Mammary epithelial cell (primary cell): ENCODE data around the gene EPHB3.

Source experiments
- CTCF ChIP-seq, 2 donors: IDR thresholded peaks in 1 of 2; conservative IDR thresholded peaks in 1 of 2; 2 replicates each; pipeline ENCODE4 v1.5.1; 2011 to 2012; ENCODE audit warnings: inconsistent platforms in 2 of 2, low read length in 2 of 2, mild to moderate bottlenecking in 2 of 2, control low read depth in 1 of 2, low read depth in 1 of 2; ENCODE audit not compliant: insufficient read depth in 1 of 2; ENCODE audit errors: extremely low read depth in 1 of 2
- EZH2 ChIP-seq: IDR thresholded peaks from 2 replicates; pipeline ENCODE4 v1.6.1; 2012; ENCODE audit warnings: low read length, inconsistent platforms, borderline replicate concordance

- TF ChIP-seq CTCF (conservative IDR thresholded peaks at IDR 0.05 in 1 of 2, IDR thresholded peaks at IDR 0.05 in 1 of 2; ENCODE audit: extremely low read depth in 1 of 2, insufficient read depth in 1 of 2, low read depth in 1 of 2, low read length in 2 of 2), result no peak
- no peak for TF ChIP-seq EZH2
Observed at GRCh38 chr3:184596886-184597575, 35.4 kb downstream of the EPHB3 start.
